ENCODE measurements around the gene LCA5.

Gene LCA5

DNA sequence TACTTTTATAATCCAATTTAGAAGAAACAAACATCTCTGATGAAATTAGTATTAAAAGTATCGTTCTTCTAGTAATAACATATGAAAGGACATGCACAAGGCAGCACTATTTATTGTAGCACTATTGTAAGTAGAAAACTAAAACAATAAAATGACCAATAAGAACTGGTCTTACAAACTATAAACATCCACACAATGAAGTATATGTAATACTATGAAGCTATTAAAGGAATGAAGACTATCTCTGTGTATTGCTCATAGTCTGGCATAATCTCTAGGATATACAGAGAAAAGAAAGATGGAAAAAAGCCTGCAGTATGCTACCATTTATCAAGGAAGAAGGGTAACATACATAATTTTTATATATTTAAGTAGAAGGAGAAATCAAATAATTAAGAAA lies 16.7 kb downstream of the LCA5 start:
- no peaks in the 10 kb centered on the region for H3K36me3 ChIP-seq
- H3K4me1 ChIP-seq = no peaks in the 10 kb centered on the region
- no peaks in the 10 kb centered on the region for H4K20me1 ChIP-seq
- no peaks in the 10 kb centered on the region for H3K27me3 ChIP-seq
- no peak overlapping the region for H3K27ac ChIP-seq
- no peak for TF ChIP-seq Cebpa-rat (IDR thresholded peaks at IDR 0.05)
- H3K4me2 ChIP-seq = no peak overlapping the region
- no peaks in the 10 kb centered on the region for H3K9me3 ChIP-seq (replicated peaks in 1 of 11)
- no peak overlapping the region for H3K4me3 ChIP-seq
- H3K9ac ChIP-seq = no peak overlapping the region

DNA sequence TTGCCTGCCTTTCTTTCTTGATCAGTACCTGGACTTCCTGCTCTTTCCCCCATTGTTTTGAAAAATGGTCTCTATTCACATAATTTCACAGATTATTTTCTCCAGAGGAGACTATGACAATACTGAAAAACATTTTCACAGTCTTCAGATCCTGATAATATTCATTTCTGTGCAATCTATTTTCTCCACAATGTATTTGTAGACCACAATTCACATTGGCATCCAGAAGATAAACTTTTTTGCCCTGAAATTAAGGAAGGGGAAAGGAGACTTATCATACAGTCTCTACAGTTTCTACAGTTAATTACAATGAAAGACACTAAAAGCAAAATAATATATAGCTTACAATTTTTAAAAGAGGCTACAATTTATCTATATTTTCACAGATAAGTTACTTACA lies 18.4 kb downstream of the LCA5 start:
- TF ChIP-seq Cebpa-rat (IDR thresholded peaks at IDR 0.05) = no peak
- Histone ChIP-seq H3K36me3 (no peaks in the 10 kb centered on the region), H3K27ac (no peak overlapping the region), H4K20me1 (no peaks in the 10 kb centered on the region), H3K27me3 (no peaks in the 10 kb centered on the region), H3K4me2 (no peak overlapping the region), H3K9ac (no peak overlapping the region), H3K4me3 (no peak overlapping the region), H3K9me3 (replicated peaks in 1 of 11) (no peaks in the 10 kb centered on the region), H3K4me1 (no peaks in the 10 kb centered on the region)

DNA sequence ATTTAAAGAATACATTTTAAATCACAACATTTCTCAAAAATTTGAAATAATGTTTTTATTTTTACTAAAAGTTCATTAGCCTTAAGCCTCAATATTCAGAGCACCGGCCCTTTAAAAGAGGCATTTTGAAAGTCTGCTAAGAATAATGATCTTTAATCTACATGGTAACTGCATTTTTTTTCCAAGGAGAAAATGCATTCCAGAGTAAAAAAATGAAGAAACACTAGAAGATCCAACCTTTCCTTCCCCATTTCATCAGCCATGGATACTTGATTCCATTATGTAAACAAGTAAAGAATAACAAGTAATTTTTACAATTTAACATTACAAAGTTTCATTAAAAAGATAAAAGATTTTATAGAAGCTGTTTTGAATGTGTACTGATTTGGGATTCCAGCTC lies 21.8 kb downstream of the LCA5 start:
- Histone ChIP-seq H3K36me3 (no peaks in the 10 kb centered on the region), H4K20me1 (no peaks in the 10 kb centered on the region), H3K4me1 (no peaks in the 10 kb centered on the region), H3K27ac (no peak overlapping the region), H3K4me3 (no peak overlapping the region), H3K9me3 (replicated peaks in 1 of 11) (no peaks in the 10 kb centered on the region), H3K4me2 (no peak overlapping the region), H3K27me3 (no peaks in the 10 kb centered on the region), H3K9ac (no peak overlapping the region)
- TF ChIP-seq Cebpa-rat (IDR thresholded peaks at IDR 0.05) = no peak

DNA sequence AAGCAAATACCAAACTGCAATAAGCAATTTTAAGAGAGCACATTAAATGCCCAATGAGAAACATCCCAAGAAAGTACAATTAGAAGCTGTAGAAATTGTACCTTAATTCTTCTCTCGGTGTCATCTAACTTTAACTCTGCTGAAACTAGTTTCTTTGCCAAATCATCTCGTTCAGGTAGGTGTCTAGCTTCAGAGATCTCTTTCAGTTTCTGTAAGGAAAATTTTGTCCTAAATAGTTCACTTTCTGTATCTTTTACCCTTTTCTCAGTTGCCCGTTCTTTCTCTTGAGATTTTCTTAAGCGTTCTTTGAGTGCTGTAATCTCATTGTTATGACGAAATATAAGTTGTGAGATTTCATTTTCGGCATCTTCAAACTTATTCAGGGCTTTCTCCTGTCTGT lies 24.1 kb downstream of the LCA5 start:
- Histone ChIP-seq H3K27ac (no peak overlapping the region), H4K20me1 (no peaks in the 10 kb centered on the region), H3K36me3 (no peaks in the 10 kb centered on the region), H3K9ac (no peak overlapping the region), H3K9me3 (replicated peaks in 1 of 11) (no peaks in the 10 kb centered on the region), H3K4me3 (no peak overlapping the region), H3K27me3 (no peaks in the 10 kb centered on the region), H3K4me2 (no peak overlapping the region), H3K4me1 (no peaks in the 10 kb centered on the region)
- no peak for TF ChIP-seq Cebpa-rat (IDR thresholded peaks at IDR 0.05)

DNA sequence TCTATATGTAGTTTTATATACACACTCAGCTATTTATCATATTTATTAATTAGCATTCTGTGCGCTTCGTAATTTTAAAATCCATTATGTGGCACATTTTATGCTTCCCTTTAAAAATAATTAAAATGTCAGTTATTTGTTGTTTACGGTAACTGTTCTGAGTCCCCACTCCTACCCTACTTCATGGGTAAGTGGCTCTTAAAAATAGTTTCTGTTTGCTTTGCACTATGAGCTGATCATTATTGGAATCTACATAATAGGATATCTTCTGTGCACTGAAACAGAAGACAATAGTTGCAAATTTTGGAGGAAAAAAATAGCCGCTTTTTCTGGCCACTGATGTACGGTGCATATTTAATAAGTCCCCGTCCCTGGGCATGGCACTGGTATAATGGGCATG lies 25.2 kb downstream of the LCA5 start:
- Histone ChIP-seq H3K4me3 (no peak overlapping the region), H3K4me1 (no peaks in the 10 kb centered on the region), H3K27ac (no peak overlapping the region), H3K4me2 (no peak overlapping the region), H3K27me3 (no peaks in the 10 kb centered on the region), H3K36me3 (no peaks in the 10 kb centered on the region), H3K9me3 (replicated peaks in 1 of 11) (no peaks in the 10 kb centered on the region), H3K9ac (no peak overlapping the region), H4K20me1 (no peaks in the 10 kb centered on the region)
- TF ChIP-seq Cebpa-rat (IDR thresholded peaks at IDR 0.05) = no peak

DNA sequence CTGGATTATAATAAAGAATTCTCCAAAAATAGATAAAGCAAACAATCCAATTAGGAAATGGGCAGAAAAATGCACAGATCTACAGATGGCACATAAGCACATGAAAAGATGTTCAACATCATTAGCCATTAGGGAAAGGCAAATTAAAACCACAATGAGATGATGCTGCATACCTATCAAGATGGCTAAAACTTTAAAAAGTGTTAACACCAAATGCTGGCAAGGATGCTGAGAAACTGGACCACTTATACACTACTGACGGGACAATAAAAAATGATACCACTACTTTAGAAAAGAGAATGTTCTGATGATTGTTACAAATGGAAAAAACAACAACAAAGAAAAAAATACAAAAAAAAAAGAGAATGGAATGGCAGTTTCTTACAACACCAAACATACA lies 26.5 kb downstream of the LCA5 start:
- H3K9ac ChIP-seq = no peak overlapping the region
- H3K4me1 ChIP-seq = no peaks in the 10 kb centered on the region
- no peaks in the 10 kb centered on the region for H3K9me3 ChIP-seq (replicated peaks in 1 of 11)
- no peak for TF ChIP-seq Cebpa-rat (IDR thresholded peaks at IDR 0.05)
- H3K4me2 ChIP-seq = no peak overlapping the region
- H3K27ac ChIP-seq = no peak overlapping the region
- no peak overlapping the region for H3K4me3 ChIP-seq
- no peaks in the 10 kb centered on the region for H3K36me3 ChIP-seq
- H3K27me3 ChIP-seq = no peaks in the 10 kb centered on the region
- H4K20me1 ChIP-seq = no peaks in the 10 kb centered on the region

DNA sequence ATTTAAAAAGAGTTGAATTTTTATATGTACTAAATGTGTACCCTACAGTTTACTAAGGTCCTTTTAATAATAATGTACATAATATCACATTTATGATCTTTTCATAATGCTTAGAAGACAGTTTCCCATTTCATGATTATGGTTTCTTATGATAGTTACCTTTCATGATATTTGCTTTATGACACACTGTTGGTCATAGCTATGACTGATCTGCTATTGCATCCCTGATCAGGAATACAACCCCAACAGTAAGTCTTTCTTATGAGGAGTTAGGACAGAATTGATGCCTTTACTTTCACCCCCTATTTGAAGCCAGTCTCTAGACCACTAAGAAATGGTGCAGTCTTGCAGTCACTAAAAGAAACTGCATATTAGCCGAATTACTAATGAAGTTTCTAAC lies 31.0 kb downstream of the LCA5 start:
- H3K27ac ChIP-seq = no peak overlapping the region
- no peaks in the 10 kb centered on the region for H3K9me3 ChIP-seq (replicated peaks in 1 of 11)
- no peaks in the 10 kb centered on the region for H4K20me1 ChIP-seq

DNA sequence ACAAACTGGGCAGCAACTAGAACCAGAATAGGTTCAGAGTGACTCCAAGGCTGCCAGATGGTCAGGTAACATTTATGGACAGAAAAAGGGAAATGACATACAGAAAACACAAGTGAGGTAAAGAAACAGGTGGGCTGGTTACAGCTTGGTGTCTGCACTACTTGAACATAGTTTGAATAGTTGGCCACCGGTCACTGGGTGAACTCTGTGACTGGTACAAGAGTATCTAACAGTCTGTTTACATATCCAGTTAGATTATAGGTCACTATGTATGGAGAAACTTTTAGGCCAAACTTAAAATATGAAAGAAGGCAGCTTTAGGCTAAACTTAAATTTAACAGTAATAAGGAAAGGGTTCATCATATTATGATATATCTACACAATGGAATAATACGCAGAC lies 32.9 kb downstream of the LCA5 start:
- Histone ChIP-seq H3K4me2 (no peak overlapping the region), H3K4me1 (no peaks in the 10 kb centered on the region), H3K36me3 (no peaks in the 10 kb centered on the region), H3K9me3 (replicated peaks in 1 of 11) (no peaks in the 10 kb centered on the region), H3K27ac (no peak overlapping the region), H4K20me1 (no peaks in the 10 kb centered on the region), H3K4me3 (no peak overlapping the region), H3K9ac (no peak overlapping the region), H3K27me3 (no peaks in the 10 kb centered on the region)
- no peak for TF ChIP-seq Cebpa-rat (IDR thresholded peaks at IDR 0.05)

More for the DNA sequence above, 31.0 kb downstream of the LCA5 start:
- H3K4me2 ChIP-seq = no peak overlapping the region
- H3K9ac ChIP-seq = no peak overlapping the region
- no peak for TF ChIP-seq Cebpa-rat (IDR thresholded peaks at IDR 0.05)
- H3K36me3 ChIP-seq = no peaks in the 10 kb centered on the region
- H3K4me3 ChIP-seq = no peak overlapping the region
- H3K27me3 ChIP-seq = no peaks in the 10 kb centered on the region
- H3K4me1 ChIP-seq = no peaks in the 10 kb centered on the region

DNA sequence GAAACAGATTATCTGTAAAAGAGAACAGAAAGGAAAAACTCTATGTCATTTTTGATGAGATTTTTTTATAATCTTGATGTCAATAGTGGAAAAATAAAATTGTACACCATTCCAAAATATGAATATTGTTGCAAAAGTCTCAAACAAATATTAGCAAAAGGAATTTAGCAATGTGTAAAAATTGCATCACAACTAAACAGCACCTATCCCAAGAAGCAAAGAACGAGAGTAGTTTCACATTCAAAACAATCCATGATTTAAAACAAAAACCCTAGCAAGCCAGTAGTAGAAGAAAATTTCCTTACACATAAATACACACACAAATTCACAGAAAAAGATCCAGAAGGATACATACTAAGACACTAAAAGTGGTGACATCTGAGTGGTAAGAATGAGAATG lies 38.4 kb downstream of the LCA5 start:
- no peaks in the 10 kb centered on the region for H3K36me3 ChIP-seq
- no peaks in the 10 kb centered on the region for H3K27me3 ChIP-seq
- no peak overlapping the region for H3K27ac ChIP-seq
- no peak overlapping the region for H3K4me3 ChIP-seq
- TF ChIP-seq Cebpa-rat (IDR thresholded peaks at IDR 0.05) = no peak
- no peak overlapping the region for H3K4me2 ChIP-seq
- no peaks in the 10 kb centered on the region for H3K9me3 ChIP-seq (replicated peaks in 1 of 11)
- no peak overlapping the region for H3K9ac ChIP-seq
- no peaks in the 10 kb centered on the region for H4K20me1 ChIP-seq
- no peaks in the 10 kb centered on the region for H3K4me1 ChIP-seq

DNA sequence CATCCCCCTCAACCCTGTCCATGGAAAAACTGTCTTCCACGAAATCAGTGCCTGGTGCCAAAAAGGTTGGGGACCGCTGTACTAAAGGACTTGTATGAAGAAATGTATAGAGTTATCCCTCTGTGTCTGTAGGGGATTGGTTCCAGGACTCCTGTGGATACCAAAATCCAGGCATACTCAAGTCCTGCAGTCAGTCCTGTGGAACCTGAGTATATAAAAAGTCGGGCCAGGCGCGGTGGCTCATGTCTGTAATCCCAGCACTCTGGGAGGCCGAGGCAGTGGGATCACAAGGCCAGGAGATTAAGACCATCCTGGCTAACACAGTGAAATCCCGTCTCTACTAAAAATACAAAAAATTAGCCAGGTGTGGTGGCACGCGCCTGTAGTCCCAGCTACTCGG lies 42.0 kb downstream of the LCA5 start:
- no peaks in the 10 kb centered on the region for H3K4me1 ChIP-seq

DNA sequence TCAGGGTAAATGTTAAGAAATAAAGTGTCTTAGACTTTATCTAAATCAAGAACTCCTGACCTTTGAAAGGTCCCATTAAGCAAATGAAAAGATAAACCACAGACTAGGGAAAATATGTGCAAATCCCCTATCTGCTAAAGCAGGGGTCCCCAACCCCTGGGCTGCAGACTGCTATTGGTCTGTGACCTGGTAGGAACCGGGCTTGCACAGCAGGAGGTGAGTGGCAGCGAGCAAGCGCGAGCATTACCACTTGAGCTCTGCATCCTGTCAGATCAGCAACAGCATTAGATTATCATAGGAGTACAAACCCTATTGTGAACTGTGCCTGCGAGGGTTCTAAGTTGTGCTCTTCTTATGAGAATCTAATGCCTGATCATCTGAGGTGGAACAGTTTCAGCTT lies 42.4 kb downstream of the LCA5 start:
- Histone ChIP-seq H3K27me3 (no peaks in the 10 kb centered on the region), H3K9me3 (replicated peaks in 1 of 11) (no peaks in the 10 kb centered on the region), H4K20me1 (no peaks in the 10 kb centered on the region), H3K36me3 (no peaks in the 10 kb centered on the region), H3K4me3 (no peak overlapping the region), H3K4me2 (no peak overlapping the region), H3K9ac (no peak overlapping the region), H3K27ac (no peak overlapping the region), H3K4me1 (no peaks in the 10 kb centered on the region)
- no peak for TF ChIP-seq Cebpa-rat (IDR thresholded peaks at IDR 0.05)

More for the DNA sequence above, 42.0 kb downstream of the LCA5 start:
- Histone ChIP-seq H3K9ac (no peak overlapping the region), H3K4me2 (no peak overlapping the region), H3K27me3 (no peaks in the 10 kb centered on the region), H3K36me3 (no peaks in the 10 kb centered on the region), H3K4me3 (no peak overlapping the region), H3K9me3 (replicated peaks in 1 of 11) (no peaks in the 10 kb centered on the region), H3K27ac (no peak overlapping the region), H4K20me1 (no peaks in the 10 kb centered on the region)
- TF ChIP-seq Cebpa-rat (IDR thresholded peaks at IDR 0.05) = no peak
